Activated CD4-positive, alpha-beta T cell treated with anti-CD3 and anti-CD28 coated beads for 48 hours (primary cell): Measurements from ENCODE around the gene RABL6.
"Not testable (repeated sequence)": the region's sequence is repeated elsewhere in the genome, so short reads cannot be mapped to it uniquely, and the experiment has no call there.

Experiments
- DNase-seq: peaks from one replicate; pipeline ENCODE4 v3.0.0-alpha.2; 2020

The RABL6 gene

DNA sequence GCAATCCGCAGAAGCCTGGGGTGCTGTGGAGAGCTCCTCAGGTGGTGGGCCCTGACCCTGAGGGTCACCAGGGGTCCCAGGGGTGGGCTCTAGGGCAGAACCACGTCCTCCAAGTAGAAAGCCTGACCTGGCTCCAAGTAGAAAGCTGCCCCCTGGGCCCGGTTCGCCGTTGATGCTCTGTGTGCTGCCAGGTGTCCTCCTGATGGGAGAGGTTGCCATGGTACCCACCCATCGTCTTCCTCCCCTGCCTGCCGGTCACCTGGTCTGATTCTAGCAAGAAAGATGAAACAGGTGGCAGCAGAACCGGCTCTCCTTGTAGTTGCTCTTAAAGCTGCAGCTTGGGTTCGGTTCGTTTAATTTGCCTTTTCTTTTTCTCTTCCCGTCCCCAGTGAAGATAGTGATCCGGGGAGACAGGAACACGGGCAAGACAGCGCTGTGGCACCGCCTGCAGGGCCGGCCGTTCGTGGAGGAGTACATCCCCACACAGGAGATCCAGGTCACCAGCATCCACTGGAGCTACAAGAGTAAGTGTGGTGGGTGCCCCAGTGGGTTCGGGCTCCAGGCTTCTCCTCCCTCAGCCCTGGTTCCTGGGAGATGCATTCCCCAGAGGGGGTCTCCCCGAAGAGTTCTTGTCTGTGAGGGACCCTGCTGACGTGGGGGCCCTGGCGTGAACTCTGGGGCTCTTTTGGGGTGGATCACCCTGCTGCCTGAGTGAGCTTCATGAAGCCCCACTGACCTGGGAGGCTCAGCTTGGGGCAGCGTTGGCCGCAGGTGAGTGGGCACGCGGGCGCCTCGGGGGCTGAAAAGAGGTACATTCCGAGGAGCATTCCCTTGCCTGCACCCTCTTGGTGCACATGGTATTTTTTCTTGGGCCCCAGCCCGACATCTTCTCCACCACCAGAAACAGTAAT, 15.6 kb downstream of the RABL6 start:
- no peak for DNase-seq

DNA sequence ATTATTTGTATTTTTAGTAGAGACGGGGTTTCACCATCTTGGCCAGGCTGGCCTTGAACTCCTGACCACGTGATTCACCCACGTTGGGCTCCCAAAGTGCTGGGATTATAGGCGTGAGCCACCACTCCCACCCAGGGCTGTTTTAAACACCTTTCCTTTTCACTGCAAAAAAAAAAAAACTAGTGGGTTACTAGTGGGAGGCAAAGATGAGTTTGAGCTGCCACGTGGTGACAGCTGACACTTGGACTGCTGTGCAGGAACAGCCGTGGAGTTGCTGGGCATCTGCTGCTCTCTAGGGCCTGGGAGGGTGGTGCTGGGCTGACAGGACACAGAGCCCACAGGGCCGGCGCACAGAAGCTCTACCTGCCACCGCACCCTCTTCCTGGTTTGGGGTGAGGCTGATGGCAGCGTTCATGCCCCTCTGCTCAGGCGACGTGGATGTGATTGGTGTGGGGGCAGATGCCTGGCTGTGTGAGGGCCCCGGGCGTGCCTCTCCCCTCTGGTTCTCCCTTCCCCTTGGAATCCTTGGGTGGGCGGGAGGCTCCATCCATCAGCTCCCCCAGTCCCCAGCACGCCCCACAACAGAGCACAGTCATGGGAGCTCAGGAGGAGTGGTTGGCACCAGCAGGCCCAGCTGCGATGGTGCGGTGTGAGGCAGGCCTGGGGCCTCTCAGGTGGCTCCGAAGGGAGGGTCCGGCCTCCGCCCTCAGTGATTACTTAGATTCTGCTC, 16.9 kb downstream of the RABL6 start:
- DNase-seq: no peak

DNA sequence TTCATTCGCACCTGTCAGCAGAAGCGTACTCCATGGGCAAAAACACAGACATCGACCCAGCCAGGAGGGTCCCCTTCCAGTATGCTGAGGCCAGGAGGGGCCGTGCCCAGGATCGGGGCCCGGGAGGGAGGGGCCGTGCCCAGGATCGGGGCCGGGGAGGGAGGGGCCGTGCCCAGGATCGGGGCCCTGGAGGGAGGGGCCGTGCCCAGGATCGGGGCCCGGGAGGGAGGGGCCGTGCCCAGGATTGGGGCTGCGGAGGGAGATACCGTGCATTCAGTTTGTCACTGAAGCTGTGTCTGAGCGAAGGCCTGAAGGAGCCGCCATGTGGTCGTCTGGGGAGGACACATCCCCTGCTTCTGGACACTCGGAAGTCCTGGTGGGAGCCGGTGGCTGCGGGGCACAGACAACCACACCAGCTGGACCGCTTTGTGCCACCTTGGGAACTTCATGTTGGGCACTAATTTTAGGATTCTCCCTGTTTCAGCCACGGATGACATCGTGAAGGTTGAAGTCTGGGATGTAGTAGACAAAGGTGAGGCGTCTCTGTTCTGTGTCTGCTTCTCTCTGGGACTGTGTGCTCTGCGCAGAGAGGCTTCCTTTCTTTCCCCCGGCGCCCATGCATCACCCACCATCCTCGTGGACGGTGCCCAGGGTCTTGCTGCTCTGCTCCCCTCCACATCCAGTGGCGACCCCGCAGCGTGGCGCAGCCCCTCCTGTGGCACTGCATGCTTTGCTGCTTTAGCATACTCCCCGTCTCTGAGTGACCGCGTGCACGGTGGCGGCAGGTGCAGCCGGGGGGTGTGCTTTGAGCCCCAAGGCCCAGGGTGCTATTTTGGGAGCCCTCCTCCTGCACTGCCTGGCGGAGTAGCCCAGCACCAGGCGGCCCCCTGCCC, 17.8 kb downstream of the RABL6 start:
- no peak for DNase-seq

DNA sequence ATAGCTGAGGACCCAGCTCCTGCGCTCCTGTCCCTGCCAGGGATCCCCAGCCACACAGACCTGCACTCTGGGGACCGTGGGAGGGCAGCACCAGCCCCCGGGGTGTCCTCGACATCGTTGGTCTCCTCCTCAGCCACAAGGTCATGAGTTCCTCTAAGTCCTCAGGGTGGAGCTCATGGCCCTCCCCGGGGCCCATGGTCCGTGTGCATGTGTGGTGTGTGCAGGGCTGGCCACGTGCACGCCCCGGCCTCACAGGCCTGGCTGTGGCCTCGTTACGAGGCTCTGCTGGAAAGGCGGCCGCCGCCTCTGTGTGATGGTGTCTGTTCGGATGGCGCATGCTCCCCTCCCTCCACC, 18.4 kb downstream of the RABL6 start:
- DNase-seq: no peak

DNA sequence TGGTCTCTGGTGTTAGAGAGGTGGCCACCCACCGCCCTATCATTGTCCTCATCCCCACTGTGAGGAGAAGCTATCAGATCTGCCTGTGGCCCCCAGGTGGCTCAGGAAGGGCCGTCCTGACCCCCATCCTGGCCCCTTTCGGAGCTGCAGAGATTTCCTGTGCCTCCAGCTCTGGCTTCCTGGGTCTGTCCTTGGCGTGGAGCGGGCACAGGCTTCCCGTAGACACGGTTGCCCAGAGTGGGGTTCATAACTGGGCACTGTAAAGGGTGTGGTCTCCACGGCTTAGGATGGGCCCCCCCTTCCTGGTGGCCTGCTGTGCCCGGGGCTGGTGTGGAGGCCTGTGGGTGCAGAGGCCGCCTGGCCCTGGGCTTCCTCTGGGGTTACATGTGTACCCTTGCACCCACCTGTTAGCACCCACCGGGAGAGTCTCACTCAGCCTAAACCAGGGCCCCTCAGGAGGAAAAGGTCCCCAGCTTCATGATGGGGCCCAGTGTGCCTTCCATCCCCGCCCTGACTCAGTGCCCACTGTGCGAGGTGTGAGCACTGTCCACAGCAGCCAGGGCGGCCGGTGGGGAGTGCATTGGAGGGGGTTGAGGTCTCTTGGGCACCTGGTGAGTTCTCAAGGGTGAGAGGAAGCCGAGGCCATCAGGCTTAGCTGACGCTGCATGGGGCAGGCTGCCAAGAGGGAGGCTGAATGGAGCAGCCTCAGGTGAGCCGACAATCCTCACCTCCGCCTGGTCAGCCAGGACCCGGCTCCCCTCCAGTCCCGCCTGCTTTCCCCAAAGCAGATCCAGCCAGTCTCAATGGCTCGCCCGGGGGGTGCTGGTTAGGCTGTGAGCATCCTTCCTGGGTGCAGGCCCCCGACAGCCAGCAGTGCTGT, 19.2 kb downstream of the RABL6 start:
- no peak for DNase-seq

DNA sequence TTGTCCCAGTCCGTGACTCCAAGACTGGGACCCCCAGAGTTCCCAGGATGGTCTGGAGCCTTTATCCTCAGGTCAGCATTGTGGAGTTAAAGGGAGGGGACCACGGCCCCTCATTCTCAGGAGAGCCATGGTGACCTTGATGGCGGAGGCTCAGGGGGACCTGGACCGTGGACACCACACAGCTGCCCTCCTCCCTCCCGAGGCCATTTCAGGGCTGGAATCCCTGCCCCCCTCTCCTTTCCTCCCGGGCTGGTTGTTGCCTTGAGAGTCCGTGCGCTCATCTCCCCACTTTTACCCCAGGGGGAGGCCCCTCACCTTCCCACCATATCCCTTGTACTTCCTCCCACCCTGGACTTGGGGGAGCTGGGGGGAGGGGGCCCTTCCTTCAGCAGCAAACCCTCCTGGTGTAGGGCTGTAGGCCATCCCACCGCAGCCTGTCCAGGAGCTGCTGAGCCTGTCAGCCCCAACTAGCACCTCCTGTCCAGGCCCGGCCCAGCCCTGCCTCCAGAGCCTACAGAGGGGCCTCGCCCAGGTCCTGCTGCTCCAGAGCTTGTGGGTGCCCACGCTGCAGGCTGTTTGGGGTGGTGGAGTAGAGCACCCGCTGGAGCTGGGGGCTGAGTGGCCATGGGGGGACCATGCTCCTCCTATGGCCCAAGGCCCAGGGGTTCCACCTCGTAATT, 20.2 kb downstream of the RABL6 start:
- no peak for DNase-seq

DNA sequence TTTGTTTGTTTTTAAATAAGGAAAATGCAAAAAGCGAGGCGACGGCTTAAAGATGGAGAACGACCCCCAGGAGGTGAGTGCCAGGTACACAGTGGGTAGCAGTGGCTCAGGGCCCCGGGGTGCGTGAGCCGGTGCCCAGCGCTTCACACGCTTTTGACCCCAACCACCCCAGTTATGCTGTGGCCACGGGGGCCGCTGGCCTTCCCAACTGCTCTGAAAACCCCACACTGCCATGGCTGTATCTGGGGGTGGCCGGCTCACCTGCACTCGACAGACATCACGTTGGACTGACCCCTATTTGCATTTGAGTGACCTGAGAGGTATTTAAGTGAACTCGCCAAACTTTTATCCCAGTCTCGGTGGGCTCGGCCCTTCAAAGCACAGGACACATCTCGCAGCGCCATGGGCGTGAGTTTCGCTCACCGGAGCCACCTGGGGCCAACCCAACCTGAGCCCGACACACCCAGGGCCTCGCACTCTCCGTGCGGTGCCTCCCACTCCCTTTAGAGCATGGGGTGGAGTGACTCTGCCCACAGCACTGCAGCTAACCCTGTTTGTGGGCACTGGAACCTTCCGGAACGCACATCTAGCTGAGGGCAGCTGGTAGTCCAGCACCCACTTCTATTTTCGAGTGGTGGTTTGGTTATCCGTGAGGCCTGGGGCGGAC, 20.9 kb downstream of the RABL6 start:
- DNase-seq: no peak

DNA sequence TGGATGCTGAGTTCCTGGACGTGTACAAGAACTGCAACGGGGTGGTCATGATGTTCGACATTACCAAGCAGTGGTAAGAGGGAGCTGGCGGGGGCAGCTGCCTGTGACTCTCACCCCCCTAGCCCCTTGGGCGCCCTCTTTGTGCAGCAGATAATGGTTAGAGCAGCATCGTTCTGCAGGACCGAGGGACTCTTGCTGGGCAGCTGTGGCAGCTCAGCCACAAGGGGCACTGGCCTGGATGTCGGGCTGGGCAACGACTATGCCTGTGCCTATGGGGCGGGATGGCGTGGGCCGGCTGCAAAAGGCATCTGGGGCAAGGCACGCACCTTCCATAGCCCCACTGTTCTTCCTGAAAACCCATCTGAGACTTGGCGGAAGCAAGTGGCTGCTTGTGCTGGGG, 21.7 kb downstream of the RABL6 start:
- no peak for DNase-seq

DNA sequence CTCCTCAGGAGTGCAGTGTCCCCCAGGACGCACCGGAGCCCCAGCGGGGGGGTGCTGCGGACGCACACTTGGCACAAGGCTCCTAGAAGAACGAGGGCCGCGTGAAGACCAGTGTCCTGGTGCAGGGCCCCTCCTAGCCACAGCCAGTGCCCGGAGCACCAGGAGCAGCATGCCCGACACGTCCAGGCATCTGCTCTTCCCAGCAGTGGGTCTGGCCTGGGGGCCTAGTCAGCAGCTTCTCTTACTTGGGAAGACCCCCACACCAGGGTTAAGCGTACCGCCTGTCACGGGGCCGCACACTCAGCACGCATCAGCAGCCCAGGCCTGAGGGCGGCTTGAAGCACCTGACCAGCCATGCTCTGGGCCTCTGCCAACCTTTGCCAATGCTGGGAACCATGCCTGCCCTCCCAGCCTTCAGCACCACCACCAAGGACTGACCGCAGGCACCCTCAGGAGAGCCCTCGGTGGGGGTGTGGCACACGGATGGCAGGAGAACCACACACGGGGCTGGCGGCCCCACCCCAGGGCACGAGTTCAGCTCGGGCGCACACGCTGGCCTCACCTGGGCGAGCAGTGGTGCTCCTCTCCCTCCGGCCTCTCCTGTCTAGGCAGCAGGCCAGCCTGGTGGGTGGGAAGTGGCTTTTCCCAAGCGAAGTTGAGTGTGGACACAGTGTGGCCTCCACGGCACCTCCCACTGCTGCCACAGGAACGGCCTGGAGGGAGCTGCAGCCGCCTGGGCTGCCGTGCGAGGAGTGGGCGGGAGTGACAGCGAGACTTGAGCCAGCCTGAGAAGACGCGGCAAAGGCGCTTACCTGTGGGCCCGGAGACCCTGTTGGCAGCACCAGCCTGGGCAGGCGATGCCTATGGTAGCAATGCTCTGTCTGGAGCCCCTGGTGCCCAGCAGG, 22.5 kb downstream of the RABL6 start:
- no peak for DNase-seq

DNA sequence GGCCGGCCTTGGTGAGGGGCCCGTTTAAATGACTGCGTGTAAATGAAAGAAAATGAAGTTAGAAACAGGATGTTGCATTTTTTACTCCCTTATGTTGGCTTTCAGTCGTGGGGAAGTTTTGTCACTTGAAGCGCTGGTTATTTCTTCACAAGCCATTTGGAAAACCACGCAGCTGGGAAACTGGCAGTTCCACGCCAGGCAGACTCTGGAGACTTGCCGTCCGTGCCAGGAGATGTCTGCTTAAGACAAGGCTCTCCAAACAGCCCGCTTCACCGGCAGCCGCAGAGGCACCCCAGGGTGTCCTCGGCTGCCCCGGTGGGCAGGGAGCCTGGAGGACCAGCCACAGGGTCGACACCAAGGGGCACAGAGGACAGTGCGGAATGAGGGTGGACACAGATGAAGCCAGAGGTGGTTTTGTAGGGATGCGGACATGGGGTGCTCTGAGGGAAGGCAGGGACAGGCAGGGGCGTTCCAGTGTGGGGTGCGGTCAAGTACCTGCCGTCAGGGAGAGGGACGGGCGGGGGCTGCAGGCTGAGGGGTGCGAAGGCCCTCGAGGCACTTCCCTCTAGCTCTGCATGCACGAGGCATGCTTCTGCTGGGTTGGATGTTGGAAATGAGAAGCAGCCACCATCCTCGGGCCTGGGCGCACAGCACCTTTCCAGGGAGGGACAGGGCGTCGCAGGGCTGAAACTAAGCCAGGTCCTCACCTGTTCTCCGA, 23.4 kb downstream of the RABL6 start:
- DNase-seq: no peak

DNA sequence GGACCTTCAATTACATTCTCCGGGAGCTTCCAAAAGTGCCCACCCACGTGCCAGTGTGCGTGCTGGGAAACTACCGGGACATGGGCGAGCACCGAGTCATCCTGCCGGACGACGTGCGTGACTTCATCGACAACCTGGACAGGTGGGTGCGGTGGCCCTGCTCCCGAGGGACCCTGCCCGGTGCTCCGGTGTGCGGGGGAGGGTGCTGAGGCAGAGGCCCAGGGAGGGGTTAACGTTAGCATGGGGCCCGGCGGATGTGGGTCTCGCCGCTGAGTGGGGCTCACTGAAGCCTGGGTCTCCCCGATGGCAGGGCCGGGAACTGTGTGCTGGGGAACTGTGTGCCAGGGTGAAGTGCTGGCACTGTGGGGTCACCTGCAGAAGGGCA, 24.0 kb downstream of the RABL6 start:
- no peak for DNase-seq

DNA sequence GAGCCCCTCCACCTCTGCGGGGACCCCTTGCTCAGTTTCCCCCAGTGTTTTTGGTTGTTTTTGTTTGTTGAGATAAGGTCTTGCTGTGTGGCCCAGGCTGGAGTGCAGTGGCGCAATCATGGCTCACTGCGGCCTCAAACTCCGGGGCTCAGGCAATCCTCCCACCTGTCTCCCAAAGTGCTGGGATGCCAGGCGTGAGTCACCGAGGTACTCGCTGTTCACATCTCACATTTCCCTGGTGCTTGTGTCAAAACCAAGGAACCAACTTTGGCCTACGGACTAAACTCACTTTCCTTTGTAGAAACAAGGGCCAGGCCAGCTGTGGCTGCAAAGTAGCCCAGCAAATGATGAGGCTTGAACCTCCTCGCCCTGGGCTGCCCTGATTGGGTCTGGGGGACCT, 24.8 kb downstream of the RABL6 start:
- DNase-seq: no peak

DNA sequence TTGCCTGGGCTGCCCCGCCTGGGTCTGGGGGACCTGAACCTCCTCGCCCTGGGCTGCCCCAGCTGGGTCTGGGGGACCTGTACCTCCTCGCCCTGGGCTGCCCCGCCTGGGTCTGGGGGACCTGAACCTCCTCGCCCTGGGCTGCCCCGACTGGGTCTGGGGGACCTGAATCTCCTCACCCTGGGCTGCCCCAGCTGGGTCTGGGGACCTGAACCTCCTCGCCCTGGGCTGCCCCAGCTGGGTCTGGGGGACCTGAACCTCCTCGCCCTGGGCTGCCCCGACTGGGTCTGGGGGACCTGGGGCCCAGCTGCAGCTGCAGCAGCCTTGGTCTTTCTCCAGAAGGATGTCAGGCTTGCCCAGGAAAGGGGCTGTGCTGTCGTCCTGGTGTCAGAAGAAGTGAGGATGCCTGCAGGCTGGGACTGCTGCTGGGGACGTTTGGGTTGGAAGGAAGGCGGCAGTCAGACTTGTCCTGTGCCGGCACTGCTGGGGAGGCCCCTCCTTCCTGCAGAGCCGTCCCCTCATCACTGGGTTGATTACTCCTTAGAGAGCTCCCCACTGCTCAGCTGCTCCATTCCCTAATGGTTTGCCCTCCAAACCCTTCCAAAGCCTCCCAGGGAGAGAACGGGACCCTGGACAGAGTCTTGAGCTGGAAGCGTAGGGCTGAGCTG, 25.8 kb downstream of the RABL6 start:
- DNase-seq: not testable (repeated sequence)

DNA sequence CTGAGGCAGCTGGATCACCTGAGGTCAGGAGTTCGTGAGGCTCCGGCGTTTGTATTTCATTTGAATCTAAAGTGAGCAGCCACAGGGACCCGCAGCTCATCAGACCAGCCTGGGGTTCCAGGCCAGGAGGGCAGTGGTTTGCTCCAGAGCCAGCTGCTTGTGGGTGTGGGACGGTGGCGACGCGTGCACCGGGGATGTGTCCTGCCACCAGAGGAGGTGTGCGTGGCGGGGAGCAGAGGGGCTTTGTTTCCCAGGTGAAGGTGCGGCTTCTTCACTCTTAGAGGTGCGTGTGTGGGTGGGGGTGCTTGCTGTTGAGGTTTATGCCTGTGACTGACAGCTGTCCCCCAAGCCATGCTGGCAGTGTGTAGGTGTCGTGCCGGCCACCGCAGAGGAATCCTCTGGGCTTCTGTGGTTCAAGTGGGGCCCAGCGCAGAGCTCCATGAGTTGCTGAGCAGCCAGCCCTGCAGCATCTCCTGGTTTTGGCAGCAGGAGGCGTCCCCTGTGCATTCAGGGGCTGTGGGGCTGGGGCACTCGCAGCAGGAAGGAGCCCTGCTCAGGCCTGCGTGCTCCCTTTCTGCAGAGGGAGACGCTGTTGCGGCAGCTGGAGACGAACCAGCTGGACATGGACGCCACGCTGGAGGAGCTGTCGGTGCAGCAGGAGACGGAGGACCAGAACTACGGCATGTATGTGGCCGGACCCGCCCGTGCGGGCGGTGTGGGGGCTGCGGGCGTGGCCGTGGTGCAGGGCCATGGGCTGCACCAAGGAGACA, 27.6 kb downstream of the RABL6 start:
- DNase-seq: no peak

DNA sequence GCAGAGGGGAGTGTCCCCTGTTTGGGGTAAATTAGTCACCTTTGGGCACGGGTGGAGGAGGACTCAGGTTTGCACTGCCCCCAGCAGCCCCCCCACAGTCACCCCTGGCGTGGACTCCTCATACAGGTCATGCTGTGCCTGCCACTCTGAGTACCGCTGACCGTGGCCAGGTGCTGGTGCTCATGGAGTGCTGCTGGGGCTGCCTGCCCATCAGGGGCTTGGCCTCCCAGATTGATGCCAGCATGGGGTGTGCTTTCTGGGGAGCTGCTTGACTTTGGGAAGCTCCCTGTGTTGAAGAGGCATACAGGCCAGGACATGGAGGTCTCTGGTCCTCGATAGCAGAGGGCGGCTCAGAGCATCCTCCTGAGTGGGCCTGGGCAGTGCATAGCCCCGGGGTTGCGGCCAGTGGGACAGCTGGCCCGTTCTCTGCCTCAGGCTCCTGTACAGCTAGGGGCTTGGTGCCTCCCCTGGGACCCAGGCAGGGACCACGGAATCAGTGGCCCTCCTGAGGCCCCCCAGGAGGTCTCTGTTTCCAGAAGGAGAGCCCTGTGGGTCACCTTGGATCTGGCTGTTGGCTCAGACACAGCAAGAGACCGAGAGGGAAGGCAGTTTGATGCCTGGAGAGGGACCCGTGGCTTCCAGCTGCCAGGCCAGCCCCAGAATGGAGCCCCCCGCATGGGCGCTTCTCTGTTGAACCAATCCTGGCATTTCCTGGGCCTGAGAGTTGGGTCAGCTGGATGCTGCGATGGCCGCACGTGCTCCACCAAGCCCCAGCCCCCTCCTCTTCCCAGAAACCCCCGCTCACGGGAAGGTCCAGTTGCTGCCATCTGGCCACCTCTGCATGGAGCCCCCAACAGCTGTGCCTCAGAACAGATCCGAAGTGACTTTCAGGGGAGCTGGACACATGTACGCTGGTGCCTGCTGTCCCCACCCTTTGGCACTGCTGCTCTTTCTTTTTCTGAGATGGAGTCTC, 28.5 kb downstream of the RABL6 start:
- DNase-seq: no peak

DNA sequence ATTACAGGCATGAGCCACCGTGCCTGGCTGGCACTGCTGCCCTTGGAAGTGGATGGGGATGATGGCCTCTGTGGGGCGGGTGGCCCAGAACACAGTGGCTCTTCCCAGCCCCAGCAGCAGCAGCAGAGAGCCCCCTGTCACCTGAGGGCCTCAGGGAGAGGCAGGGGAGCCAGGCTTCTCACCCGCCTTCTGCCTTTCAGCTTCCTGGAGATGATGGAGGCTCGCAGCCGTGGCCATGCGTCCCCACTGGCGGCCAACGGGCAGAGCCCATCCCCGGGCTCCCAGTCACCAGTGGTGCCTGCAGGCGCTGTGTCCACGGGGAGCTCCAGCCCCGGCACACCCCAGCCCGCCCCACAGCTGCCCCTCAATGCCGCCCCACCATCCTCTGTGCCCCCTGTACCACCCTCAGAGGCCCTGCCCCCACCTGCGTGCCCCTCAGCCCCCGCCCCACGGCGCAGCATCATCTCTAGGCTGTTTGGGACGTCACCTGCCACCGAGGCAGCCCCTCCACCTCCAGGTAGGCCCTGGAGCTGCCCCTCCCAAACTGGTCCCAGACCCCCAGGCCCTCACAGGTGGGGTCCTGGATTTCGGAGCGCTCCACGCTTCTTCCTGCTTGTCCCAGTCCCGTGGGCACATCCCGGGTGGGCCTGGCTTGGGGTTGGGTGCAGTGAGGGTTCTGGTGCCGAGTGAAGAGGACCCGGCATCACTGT, 29.6 kb downstream of the RABL6 start:
- no peak for DNase-seq
